ENCODE measurements around the gene GGT1.

- TF ChIP-seq POLR2A (IDR thresholded peaks at IDR 0.05; ENCODE audit: extremely low read depth, insufficient read length) (no peak), CTCF (IDR thresholded peaks at IDR 0.05; ENCODE audit: low read depth, low read length) (no peak), MYC (IDR thresholded peaks at IDR 0.05; ENCODE audit: low read depth, low read length) (no peak), MAX (IDR thresholded peaks at IDR 0.05; ENCODE audit: low read depth, low read length) (no peak)
Measured at GRCh38 chr22:24553597-24554312, 49.2 kb upstream of the GGT1 start.
